ENCODE measurements around the gene HIVEP1. TPM values are rescaled to one million over a fixed set of nuclear protein-coding genes. Genes with fewer than 3 reads are reported as not detected.
A peak's percentile ranks its signal among the peaks of the same experiment; 100 is the strongest.
"Not testable (repeated sequence)": the region's sequence is repeated elsewhere in the genome, so short reads cannot be mapped to it uniquely, and the experiment has no call there.

The HIVEP1 gene
- total RNA-seq, 3 donors from 2014 or later, result 24.2 to 26.1 (median 25.8) TPM

DNA sequence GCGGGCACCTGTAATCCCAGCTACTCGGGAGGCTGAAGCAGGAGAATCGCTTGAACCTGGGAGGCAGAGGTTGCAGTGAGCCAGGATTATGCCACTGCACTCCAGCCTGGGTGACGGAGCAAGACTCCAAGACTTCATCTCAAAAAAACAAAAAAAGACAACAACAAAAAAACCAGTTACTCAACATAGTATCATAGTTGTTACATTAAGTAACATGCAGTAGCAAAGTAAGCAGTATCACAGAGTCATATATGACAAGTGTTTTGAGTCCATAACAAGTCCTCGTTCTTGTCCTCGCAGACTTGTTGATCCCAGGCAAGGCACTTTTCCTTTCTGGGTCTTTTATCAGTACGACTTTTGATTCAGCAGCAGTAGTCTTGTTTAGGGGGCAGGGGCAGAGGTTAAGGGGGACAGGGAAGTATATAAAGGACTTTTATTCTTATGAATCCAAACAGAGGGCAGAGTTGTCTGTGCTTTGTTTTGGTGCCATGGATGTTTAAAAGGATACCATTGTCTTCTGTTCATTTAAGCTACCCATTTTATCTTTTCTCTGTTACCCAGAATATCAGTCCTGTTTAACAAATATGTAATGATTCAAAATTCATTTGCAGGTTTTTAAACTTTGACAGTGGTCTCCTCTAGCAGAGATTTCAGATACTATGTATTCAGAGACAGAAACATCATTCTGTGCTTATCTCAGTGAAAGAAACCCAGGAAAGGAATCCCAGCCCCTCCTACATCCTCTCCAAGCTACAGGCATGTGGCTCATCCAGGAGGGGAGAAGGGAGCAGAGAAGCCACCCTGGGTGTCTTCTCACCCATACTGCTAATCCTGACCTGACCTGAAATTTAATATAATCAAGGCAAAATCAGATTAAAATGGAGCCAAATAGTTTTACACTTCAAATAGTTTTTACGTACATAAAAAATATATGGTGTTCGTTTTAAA is 140.2 kb downstream of the HIVEP1 start:
- H3K9me3 Mint-ChIP-seq, result no peaks in the 10 kb centered on the region
- H3K27me3 Mint-ChIP-seq (ENCODE audit: low read depth), result no peaks in the 10 kb centered on the region
- H3K4me1 Mint-ChIP-seq (ENCODE audit: low read depth), result peaks cover 23% of the 10 kb centered on the region
- no peak for ATAC-seq
- DNase-seq, result no peak
- no peak overlapping the region for H3K4me3 Mint-ChIP-seq
- peaks cover 14% of the 10 kb centered on the region for H3K36me3 Mint-ChIP-seq (ENCODE audit: insufficient read depth)

DNA sequence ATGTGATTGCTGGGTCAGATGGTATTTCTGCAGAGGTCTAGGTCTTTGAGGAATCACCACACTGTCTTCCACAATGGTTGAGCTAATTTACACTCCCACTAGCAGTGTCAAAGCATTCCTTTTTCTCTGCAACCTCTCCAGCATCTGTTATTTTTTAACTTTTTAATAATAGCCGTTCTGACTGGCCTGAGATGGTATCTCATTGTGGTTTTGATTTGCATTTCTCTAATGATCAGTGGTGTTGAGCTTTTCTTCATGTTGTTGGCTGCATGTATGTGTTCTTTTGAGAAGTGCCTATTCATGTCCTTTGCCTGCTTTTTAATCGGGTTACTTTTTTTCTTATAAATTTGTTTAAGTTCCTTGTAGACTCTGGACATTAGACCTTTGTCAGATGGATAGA is 143.7 kb downstream of the HIVEP1 start:
- H3K9me3 Mint-ChIP-seq; DNase-seq; ATAC-seq; H3K4me3 Mint-ChIP-seq; H3K27me3 Mint-ChIP-seq (ENCODE audit: low read depth): not testable (repeated sequence)
- peaks cover 13% of the 10 kb centered on the region for H3K36me3 Mint-ChIP-seq (ENCODE audit: insufficient read depth)
- H3K4me1 Mint-ChIP-seq (ENCODE audit: low read depth), result peaks cover 12% of the 10 kb centered on the region

- peaks cover 32% of the 10 kb centered on the region for H3K36me3 Mint-ChIP-seq (ENCODE audit: insufficient read depth)
Measured at GRCh38 chr6:12158686-12159415, 146.7 kb downstream of the HIVEP1 start.

GRCh38 chr6:12160326-12160725 is 148.2 kb downstream of the HIVEP1 start:
- H3K9me3 Mint-ChIP-seq, result no peaks in the 10 kb centered on the region
- H3K27me3 Mint-ChIP-seq (ENCODE audit: low read depth), result no peaks in the 10 kb centered on the region
- ATAC-seq (no peak), DNase-seq (no peak)
- no peak overlapping the region for H3K4me3 Mint-ChIP-seq
- H3K4me1 Mint-ChIP-seq (ENCODE audit: low read depth), result peaks cover 29% of the 10 kb centered on the region
- H3K36me3 Mint-ChIP-seq (ENCODE audit: insufficient read depth), result peaks cover 35% of the 10 kb centered on the region

More at GRCh38 chr6:12158686-12159415, 146.7 kb downstream of the HIVEP1 start:
- no peaks in the 10 kb centered on the region for H3K27me3 Mint-ChIP-seq (ENCODE audit: low read depth)
- no peaks in the 10 kb centered on the region for H3K9me3 Mint-ChIP-seq
- DNase-seq, result no peak
- peaks cover 30% of the 10 kb centered on the region for H3K4me1 Mint-ChIP-seq (ENCODE audit: low read depth)
- no peak for ATAC-seq
- no peak overlapping the region for H3K4me3 Mint-ChIP-seq

DNA sequence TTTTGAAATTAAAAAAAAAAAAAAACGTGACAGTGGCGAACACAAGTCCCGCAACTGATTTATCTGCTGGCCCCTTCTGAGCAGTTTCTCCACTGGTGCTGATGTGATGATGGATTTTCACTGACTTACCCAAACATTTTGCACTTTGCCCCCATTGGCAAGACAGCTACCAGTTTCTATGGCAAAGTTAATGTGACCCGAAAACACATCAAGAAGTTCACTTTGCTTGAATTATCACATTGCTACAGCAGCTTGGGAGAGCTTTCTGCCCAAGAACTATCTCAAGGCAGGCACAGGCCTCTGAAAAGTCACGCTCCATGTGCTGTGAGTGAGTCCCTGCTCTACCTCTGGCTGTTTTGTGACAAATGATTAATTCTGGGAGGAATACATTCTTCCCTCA is 150.1 kb downstream of the HIVEP1 start:
- Mint-ChIP-seq H3K4me1 (ENCODE audit: low read depth) (peaks cover 20% of the 10 kb centered on the region), H3K27me3 (ENCODE audit: low read depth) (no peaks in the 10 kb centered on the region), H3K36me3 (ENCODE audit: insufficient read depth) (peaks cover 30% of the 10 kb centered on the region), H3K9me3 (no peaks in the 10 kb centered on the region), H3K4me3 (no peak overlapping the region)
- DNase-seq (no peak), ATAC-seq (no peak)

DNA sequence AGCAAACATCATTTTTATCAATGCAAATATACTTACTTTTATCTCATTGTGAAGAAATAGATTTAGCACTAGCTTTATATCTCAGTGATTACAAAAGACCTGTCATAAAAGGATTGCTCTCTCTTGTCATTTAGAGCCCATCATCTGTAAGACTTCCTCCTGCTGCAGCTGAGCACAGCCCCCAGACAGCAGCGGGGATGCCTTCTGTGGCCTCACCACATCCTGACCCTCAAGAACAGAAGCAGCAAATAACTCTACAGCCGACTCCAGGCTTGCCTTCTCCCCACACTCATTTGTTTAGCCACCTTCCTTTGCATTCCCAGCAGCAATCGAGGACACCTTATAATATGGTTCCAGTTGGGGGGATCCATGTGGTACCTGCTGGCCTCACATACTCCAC is 151.0 kb downstream of the HIVEP1 start:
- Mint-ChIP-seq H3K27me3 (ENCODE audit: low read depth) (no peaks in the 10 kb centered on the region), H3K4me1 (ENCODE audit: low read depth) (peaks cover 20% of the 10 kb centered on the region), H3K36me3 (ENCODE audit: insufficient read depth) (peaks cover 25% of the 10 kb centered on the region), H3K9me3 (no peaks in the 10 kb centered on the region), H3K4me3 (no peak overlapping the region)
- ATAC-seq, result peak; percentile 60 to 72
- no peak for DNase-seq

DNA sequence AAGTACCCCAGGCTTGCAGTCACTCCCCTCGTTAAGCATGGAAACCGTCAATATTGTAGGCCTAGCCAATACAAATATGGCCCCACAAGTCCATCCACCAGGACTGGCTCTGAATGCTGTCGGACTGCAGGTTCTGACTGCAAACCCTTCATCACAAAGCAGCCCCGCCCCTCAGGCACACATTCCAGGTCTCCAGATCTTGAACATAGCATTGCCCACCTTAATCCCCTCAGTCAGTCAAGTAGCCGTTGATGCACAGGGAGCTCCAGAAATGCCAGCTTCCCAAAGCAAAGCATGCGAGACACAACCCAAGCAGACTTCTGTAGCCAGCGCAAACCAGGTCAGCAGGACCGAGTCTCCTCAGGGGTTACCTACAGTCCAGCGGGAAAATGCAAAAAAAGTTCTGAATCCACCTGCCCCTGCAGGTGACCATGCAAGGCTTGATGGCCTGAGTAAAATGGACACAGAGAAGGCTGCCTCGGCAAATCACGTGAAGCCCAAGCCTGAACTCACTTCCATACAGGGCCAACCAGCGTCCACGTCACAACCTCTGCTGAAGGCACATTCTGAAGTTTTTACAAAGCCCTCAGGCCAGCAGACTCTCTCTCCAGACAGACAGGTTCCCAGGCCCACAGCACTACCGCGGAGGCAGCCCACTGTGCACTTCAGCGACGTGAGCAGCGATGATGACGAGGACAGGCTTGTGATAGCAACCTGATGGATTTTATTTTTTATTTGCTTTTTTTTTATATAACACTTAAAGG is 151.8 kb downstream of the HIVEP1 start:
- no peaks in the 10 kb centered on the region for H3K9me3 Mint-ChIP-seq
- peaks cover 20% of the 10 kb centered on the region for H3K4me1 Mint-ChIP-seq (ENCODE audit: low read depth)
- H3K27me3 Mint-ChIP-seq (ENCODE audit: low read depth), result no peaks in the 10 kb centered on the region
- no peak overlapping the region for H3K4me3 Mint-ChIP-seq
- no peak for DNase-seq
- ATAC-seq, result no peak
- H3K36me3 Mint-ChIP-seq (ENCODE audit: insufficient read depth), result peaks cover 25% of the 10 kb centered on the region

DNA sequence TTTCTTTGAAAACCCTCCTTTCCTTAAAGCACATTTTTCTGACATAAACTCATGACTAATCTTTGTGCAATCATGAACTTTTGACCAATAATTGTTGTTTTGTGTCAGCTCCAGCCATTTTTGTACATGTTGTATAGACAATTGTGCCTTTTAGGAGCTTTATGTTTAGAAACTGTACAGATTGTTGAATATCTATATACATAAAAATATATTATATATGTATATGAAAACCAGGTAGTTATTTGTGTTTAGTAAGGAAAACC is 152.3 kb downstream of the HIVEP1 start:
- no peak overlapping the region for H3K4me3 Mint-ChIP-seq
- no peaks in the 10 kb centered on the region for H3K9me3 Mint-ChIP-seq
- H3K36me3 Mint-ChIP-seq (ENCODE audit: insufficient read depth), result peaks cover 25% of the 10 kb centered on the region
- H3K27me3 Mint-ChIP-seq (ENCODE audit: low read depth), result no peaks in the 10 kb centered on the region
- ATAC-seq (no peak), DNase-seq (no peak)
- H3K4me1 Mint-ChIP-seq (ENCODE audit: low read depth), result peaks cover 23% of the 10 kb centered on the region

DNA sequence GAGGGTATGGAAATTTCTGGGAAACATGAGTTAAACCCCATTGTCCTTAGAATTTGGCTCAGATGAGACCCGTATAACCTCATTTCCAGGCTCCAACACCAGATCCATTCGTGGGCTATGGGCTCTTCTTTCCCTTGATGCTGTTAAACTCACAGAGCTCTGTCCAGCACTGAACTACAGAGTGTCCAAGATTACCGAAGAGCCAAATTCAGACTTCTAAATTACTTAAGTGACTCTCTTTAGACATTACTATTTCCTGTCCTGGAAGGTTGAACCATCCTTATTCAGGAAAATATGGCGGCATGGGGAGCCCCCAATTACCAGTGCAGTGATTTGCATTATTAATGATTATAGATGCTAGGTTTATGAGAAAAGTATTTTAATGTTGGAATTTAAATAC is 153.2 kb downstream of the HIVEP1 start:
- ATAC-seq, result no peak
- H3K4me1 Mint-ChIP-seq (ENCODE audit: low read depth), result peaks cover 24% of the 10 kb centered on the region

GRCh38 chr6:12165722-12166280 is 153.7 kb downstream of the HIVEP1 start:
- Mint-ChIP-seq H3K4me1 (ENCODE audit: low read depth) (peaks cover 24% of the 10 kb centered on the region), H3K36me3 (ENCODE audit: insufficient read depth) (peaks cover 25% of the 10 kb centered on the region), H3K4me3 (no peak overlapping the region), H3K9me3 (no peaks in the 10 kb centered on the region), H3K27me3 (ENCODE audit: low read depth) (no peaks in the 10 kb centered on the region)
- DNase-seq (no peak), ATAC-seq (no peak)

More for the DNA sequence above, 153.2 kb downstream of the HIVEP1 start:
- H3K36me3 Mint-ChIP-seq (ENCODE audit: insufficient read depth), result peaks cover 25% of the 10 kb centered on the region
- H3K4me3 Mint-ChIP-seq, result no peak overlapping the region
- H3K9me3 Mint-ChIP-seq, result no peaks in the 10 kb centered on the region
- H3K27me3 Mint-ChIP-seq (ENCODE audit: low read depth), result no peaks in the 10 kb centered on the region
- DNase-seq, result no peak

DNA sequence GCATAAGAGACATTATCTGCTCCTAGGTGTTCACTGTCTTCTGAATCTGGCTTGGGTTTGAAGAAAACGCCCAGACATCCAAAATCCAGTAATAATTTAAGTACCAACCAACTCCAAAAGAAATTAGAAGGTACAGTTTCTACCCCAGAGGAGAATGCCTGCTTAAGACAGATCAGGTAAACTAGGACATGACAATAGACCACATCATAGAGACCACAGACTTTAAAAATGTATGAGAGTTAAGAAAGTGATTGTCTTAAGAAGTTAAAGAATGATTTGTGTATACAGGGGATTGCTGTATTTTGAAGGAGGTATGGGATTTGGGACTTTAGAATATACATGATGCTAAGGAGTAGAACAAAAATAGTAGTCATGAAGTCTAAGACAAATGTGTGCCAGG is 157.3 kb downstream of the HIVEP1 start:
- no peak for ATAC-seq
- Mint-ChIP-seq H3K4me1 (ENCODE audit: low read depth) (peaks cover 5% of the 10 kb centered on the region), H3K9me3 (no peaks in the 10 kb centered on the region), H3K27me3 (ENCODE audit: low read depth) (no peaks in the 10 kb centered on the region), H3K36me3 (ENCODE audit: insufficient read depth) (peaks cover 5% of the 10 kb centered on the region), H3K4me3 (no peak overlapping the region)
- DNase-seq, result no peak

GRCh38 chr6:12170351-12171092 is 158.4 kb downstream of the HIVEP1 start:
- DNase-seq, result no peak
- no peaks in the 10 kb centered on the region for H3K9me3 Mint-ChIP-seq
- no peaks in the 10 kb centered on the region for H3K27me3 Mint-ChIP-seq (ENCODE audit: low read depth)
- ATAC-seq, result no peak
- H3K4me1 Mint-ChIP-seq (ENCODE audit: low read depth), result peaks cover 5% of the 10 kb centered on the region
- H3K36me3 Mint-ChIP-seq (ENCODE audit: insufficient read depth), result no peaks in the 10 kb centered on the region
- H3K4me3 Mint-ChIP-seq, result no peak overlapping the region

DNA sequence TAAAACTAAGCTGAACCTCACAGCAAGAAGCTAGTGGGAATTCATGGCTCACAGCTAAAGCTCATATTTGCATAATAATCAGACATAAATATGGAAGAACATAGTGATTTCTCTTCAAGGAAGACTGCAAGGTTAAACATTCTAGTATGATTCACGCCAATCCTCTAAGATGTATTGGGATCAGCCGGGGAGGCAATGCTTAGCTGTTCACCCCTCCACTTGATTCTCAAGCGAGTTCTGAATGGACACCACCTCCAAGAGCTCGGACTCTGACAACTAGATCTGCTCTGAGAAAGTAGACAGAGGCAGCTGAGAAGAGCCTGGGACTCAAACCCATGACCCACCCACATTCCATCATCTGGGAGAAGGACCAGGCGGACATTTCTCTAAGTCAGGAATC is 159.6 kb downstream of the HIVEP1 start:
- Mint-ChIP-seq H3K36me3 (ENCODE audit: insufficient read depth) (no peaks in the 10 kb centered on the region), H3K4me3 (no peak overlapping the region), H3K4me1 (ENCODE audit: low read depth) (peaks cover 5% of the 10 kb centered on the region), H3K27me3 (ENCODE audit: low read depth) (no peaks in the 10 kb centered on the region), H3K9me3 (no peaks in the 10 kb centered on the region)
- ATAC-seq, result no peak
- no peak for DNase-seq

DNA sequence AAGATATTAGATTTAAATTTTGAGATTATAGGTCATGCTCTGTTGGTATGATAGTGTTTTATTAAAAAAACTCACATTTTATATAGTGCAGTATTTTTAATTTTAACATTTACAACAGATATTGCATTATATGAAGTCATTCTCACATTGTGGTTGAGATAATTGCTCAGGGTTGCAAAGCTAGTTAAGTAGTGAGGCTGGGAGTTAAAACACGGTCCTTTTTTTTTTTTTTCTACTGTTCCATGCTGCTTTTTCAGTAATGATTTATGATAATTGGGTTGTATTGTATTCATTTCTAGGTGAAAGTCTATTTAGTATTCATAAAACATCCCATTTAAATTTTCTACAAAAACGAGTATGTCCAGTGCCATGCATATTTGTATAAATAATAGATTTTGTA is 160.5 kb downstream of the HIVEP1 start:
- Mint-ChIP-seq H3K9me3 (no peaks in the 10 kb centered on the region), H3K4me1 (ENCODE audit: low read depth) (peaks cover 5% of the 10 kb centered on the region), H3K27me3 (ENCODE audit: low read depth) (no peaks in the 10 kb centered on the region), H3K4me3 (no peak overlapping the region), H3K36me3 (ENCODE audit: insufficient read depth) (no peaks in the 10 kb centered on the region)
- no peak for ATAC-seq
- no peak for DNase-seq

Measured in activated T-cell treated with anti-CD3 and anti-CD28 coated beads, Interleukin-2, amount 50 U/mL, for 4 hours (primary cell).